COR-L47 (cell line): ENCODE data around the gene ZNF70.

Source experiments
- DNase-seq: peaks from one replicate; lab custom pipeline; 2025; lab: John Stamatoyannopoulos, UW

ZNF70 gene

GRCh38 chr22:23750714-23751440, at the start of gene ZNF70:
TSS of gene ZNF70 (minus strand) at chr22:23751112. CDS start at chr22:23745140, 5,972 bp downstream.
- DNase-seq = peak; percentile 87

- no peak for DNase-seq
Measured at GRCh38 chr22:23796461-23796860, 45.5 kb upstream of the ZNF70 start.

GRCh38 chr22:23793326-23793725, 42.4 kb upstream of the ZNF70 start:
- no peak for DNase-seq

- DNase-seq = no peak
Measured at GRCh38 chr22:23791738-23792645, 41.1 kb upstream of the ZNF70 start.

GRCh38 chr22:23790819-23791737, 40.2 kb upstream of the ZNF70 start:
- DNase-seq = no peak

- DNase-seq = peak; percentile 4
Measured at GRCh38 chr22:23789638-23790037, 38.7 kb upstream of the ZNF70 start.

- peak; percentile 6 for DNase-seq
Measured at GRCh38 chr22:23789121-23789520, 38.2 kb upstream of the ZNF70 start.

GRCh38 chr22:23787910-23788309, 37.0 kb upstream of the ZNF70 start:
- DNase-seq = no peak

GRCh38 chr22:23787600-23787896, 36.6 kb upstream of the ZNF70 start:
- no peak for DNase-seq

GRCh38 chr22:23786752-23787599, 36.1 kb upstream of the ZNF70 start, which contains the start of gene SMARCB1:
TSS of gene SMARCB1 (plus strand) at chr22:23786966. CDS start at chr22:23787170, 204 bp downstream.
- DNase-seq = peak; percentile 83

- no peak for DNase-seq
Measured at GRCh38 chr22:23786261-23786710, 35.4 kb upstream of the ZNF70 start.

- no peak for DNase-seq
Measured at GRCh38 chr22:23784215-23784732, 33.4 kb upstream of the ZNF70 start.

GRCh38 chr22:23783265-23784150, 32.6 kb upstream of the ZNF70 start:
- no peak for DNase-seq

GRCh38 chr22:23782703-23783102, 31.8 kb upstream of the ZNF70 start:
- DNase-seq = no peak

GRCh38 chr22:23782252-23782651, 31.3 kb upstream of the ZNF70 start:
- DNase-seq = no peak

GRCh38 chr22:23781511-23782183, 30.7 kb upstream of the ZNF70 start:
- no peak for DNase-seq

- DNase-seq = no peak
Measured at GRCh38 chr22:23781065-23781464, 30.2 kb upstream of the ZNF70 start.

- DNase-seq = no peak
Measured at GRCh38 chr22:23780146-23780748, 29.3 kb upstream of the ZNF70 start.

GRCh38 chr22:23779731-23780130, 28.8 kb upstream of the ZNF70 start:
- DNase-seq = no peak
